B cell (primary cell): ENCODE data around the gene KRT79.

ENCODE experiments used
- CTCF ChIP-seq: fragments of 200-600 bp; IDR thresholded peaks from one replicate; pipeline ENCODE4 v1.8.0; 2022; ENCODE audit warnings: antibody characterized with exemption, mild to moderate bottlenecking
- EZH2 ChIP-seq: IDR thresholded peaks from 2 replicates; pipeline ENCODE4 v1.6.1; 2012; ENCODE audit warnings: borderline replicate concordance, low read depth, mild to moderate bottlenecking, moderate library complexity, low read length; ENCODE audit not compliant: insufficient read depth, poor library complexity, severe bottlenecking

- TF ChIP-seq CTCF (no peak), EZH2 (no peak)
Measured at GRCh38 chr12:52781399-52782082, 52.6 kb downstream of the KRT79 start.
